HG03469 (cell line): ENCODE results near the gene FRMPD4.

Source experiments
- ATAC-seq: cut with Tn5 transposase; IDR thresholded peaks from one replicate; pipeline ENCODE4 v1.9.1; 2021; ENCODE audit warnings: mild to moderate bottlenecking, moderate library complexity, moderate number of reproducible peaks; ENCODE audit not compliant: unreplicated experiment

FRMPD4 gene

GRCh38 chrX:12360383-12360782 lies 222.1 kb downstream of the FRMPD4 start:
- no peak for ATAC-seq

GRCh38 chrX:12360986-12361598 lies 222.8 kb downstream of the FRMPD4 start:
- no peak for ATAC-seq

GRCh38 chrX:12363216-12363615 lies 224.9 kb downstream of the FRMPD4 start:
- no peak for ATAC-seq

- ATAC-seq: no peak
These were observed 228.2 kb downstream of the FRMPD4 start for GRCh38 chrX:12366440-12366839.

- no peak for ATAC-seq
These were observed 229.0 kb downstream of the FRMPD4 start for GRCh38 chrX:12367254-12367653.

GRCh38 chrX:12370497-12370986 lies 232.3 kb downstream of the FRMPD4 start:
- ATAC-seq: no peak

- ATAC-seq: no peak
These were observed 233.8 kb downstream of the FRMPD4 start for GRCh38 chrX:12372111-12372510.

GRCh38 chrX:12374286-12374685 lies 236.0 kb downstream of the FRMPD4 start:
- ATAC-seq: no peak

- no peak for ATAC-seq
These were observed 240.0 kb downstream of the FRMPD4 start for GRCh38 chrX:12378253-12378652.

- no peak for ATAC-seq
These were observed 240.4 kb downstream of the FRMPD4 start for GRCh38 chrX:12378706-12379105.

GRCh38 chrX:12379671-12380070 lies 241.4 kb downstream of the FRMPD4 start:
- ATAC-seq: no peak

GRCh38 chrX:12383196-12383595 lies 244.9 kb downstream of the FRMPD4 start:
- no peak for ATAC-seq

- ATAC-seq: no peak
These were observed 252.0 kb downstream of the FRMPD4 start for GRCh38 chrX:12390301-12390700.

- no peak for ATAC-seq
These were observed 258.3 kb downstream of the FRMPD4 start for GRCh38 chrX:12396584-12396983.

GRCh38 chrX:12400218-12400617 lies 261.9 kb downstream of the FRMPD4 start:
- ATAC-seq: no peak

GRCh38 chrX:12401252-12401651 lies 263.0 kb downstream of the FRMPD4 start:
- no peak for ATAC-seq

GRCh38 chrX:12403474-12404082 lies 265.3 kb downstream of the FRMPD4 start:
- ATAC-seq: no peak

- no peak for ATAC-seq
These were observed 267.0 kb downstream of the FRMPD4 start for GRCh38 chrX:12405306-12405705.

- ATAC-seq: no peak
These were observed 272.2 kb downstream of the FRMPD4 start for GRCh38 chrX:12410523-12410922.

GRCh38 chrX:12411831-12412230 lies 273.6 kb downstream of the FRMPD4 start:
- ATAC-seq: no peak

- no peak for ATAC-seq
These were observed 274.3 kb downstream of the FRMPD4 start for GRCh38 chrX:12412561-12412960.

- no peak for ATAC-seq
These were observed 281.3 kb downstream of the FRMPD4 start for GRCh38 chrX:12419591-12419990.

- ATAC-seq: no peak
These were observed 283.6 kb downstream of the FRMPD4 start for GRCh38 chrX:12421918-12422317.
